CD14-positive monocyte (primary cell): ENCODE data around the gene C1RL. TPM values are rescaled to one million over a fixed set of nuclear protein-coding genes. Genes with fewer than 3 reads are reported as not detected.

ENCODE experiments used
- DNase-seq, 3 donors: peaks; one replicate each; pipeline ENCODE4 v3.0.0-alpha.2; 2011 to 2022
- H2AFZ ChIP-seq: 2 replicates; pipeline ENCODE4 v1.6.0; 2012; ENCODE audit warnings: mild to moderate bottlenecking, low read depth, low read length, inconsistent platforms; ENCODE audit not compliant: insufficient read depth, poor library complexity, severe bottlenecking
- H3K27ac ChIP-seq, 2 donors: 1 replicate in 1 of 2; 2 replicates in 1 of 2; pipeline ENCODE4 v1.5.1; 2012 to 2013; ENCODE audit warnings: low read length in 2 of 2, control low read depth in 1 of 2, inconsistent platforms in 1 of 2, low read depth in 1 of 2, mild to moderate bottlenecking in 1 of 2
- H3K27me3 ChIP-seq, 2 donors: one replicate each; pipeline versions ENCODE4 v1.6.0 to v1.6.1; 2011 to 2013; ENCODE audit warnings: low read length in 2 of 2; ENCODE audit not compliant: control insufficient read depth in 2 of 2, insufficient read depth in 2 of 2
- H3K36me3 ChIP-seq, 2 donors: replicated peaks in 1 of 2; 1 replicate in 1 of 2; 2 replicates in 1 of 2; pipeline versions ENCODE4 v1.5.1 to v1.6.1; 2012 to 2013; ENCODE audit warnings: low read length in 2 of 2, control low read depth in 1 of 2, inconsistent platforms in 1 of 2, mild to moderate bottlenecking in 1 of 2; ENCODE audit not compliant: insufficient read depth in 2 of 2, control insufficient read depth in 1 of 2
- H3K4me1 ChIP-seq, 2 donors: 1 replicate in 1 of 2; 2 replicates in 1 of 2; pipeline versions ENCODE4 v1.5.1 to v1.6.1; 2012 to 2013; ENCODE audit warnings: low read length in 2 of 2, control low read depth in 1 of 2, inconsistent platforms in 1 of 2, mild to moderate bottlenecking in 1 of 2, moderate library complexity in 1 of 2; ENCODE audit not compliant: insufficient read depth in 2 of 2, control insufficient read depth in 1 of 2
- H3K4me2 ChIP-seq: replicated peaks from 2 replicates; pipeline ENCODE3; 2012; ENCODE audit warnings: low read length, moderate library complexity, mild to moderate bottlenecking; ENCODE audit not compliant: poor library complexity, severe bottlenecking; ENCODE audit errors: extremely low read depth
- H3K4me3 ChIP-seq, 3 experiments: fragments of 200-600 bp in 1 of 3; sonication (generic) in 1 of 3; replicated peaks in 1 of 3; 1 replicate in 2 of 3; 2 replicates in 1 of 3; pipeline ENCODE4 v1.5.1; 2011 to 2013; ENCODE audit warnings: low read length in 3 of 3, mild to moderate bottlenecking in 3 of 3, control low read depth in 2 of 3, low read depth in 2 of 3, inconsistent platforms in 1 of 3, moderate library complexity in 1 of 3
- H3K79me2 ChIP-seq: 2 replicates; pipeline ENCODE4 v1.6.0; 2012; ENCODE audit warnings: mild to moderate bottlenecking, control low read depth, inconsistent platforms, low read length, moderate library complexity; ENCODE audit not compliant: insufficient read depth
- H3K9ac ChIP-seq: 2 replicates; pipeline ENCODE4 v1.6.0; 2017; ENCODE audit warnings: low read length, mild to moderate bottlenecking; ENCODE audit not compliant: insufficient read depth, poor library complexity, severe bottlenecking
- H3K9me3 ChIP-seq, 2 donors: replicated peaks in 1 of 2; 1 replicate in 1 of 2; 2 replicates in 1 of 2; pipeline versions ENCODE4 v1.5.1 to v1.6.1; 2012 to 2013; ENCODE audit warnings: low read length in 2 of 2, control low read depth in 1 of 2; ENCODE audit not compliant: control insufficient read depth in 1 of 2, insufficient read depth in 1 of 2
- H4K20me1 ChIP-seq: 2 replicates; pipeline ENCODE4 v1.6.0; 2012; ENCODE audit warnings: mild to moderate bottlenecking, low read length, control low read depth, moderate library complexity; ENCODE audit not compliant: insufficient read depth
- H3K27ac Mint-ChIP-seq, 7 donors: one replicate each; pipeline ENCODE4 v1.8.0; 2020; ENCODE audit warnings: mild to moderate bottlenecking in 7 of 7, mixed read lengths in 7 of 7, moderate library complexity in 6 of 7, inconsistent platforms in 2 of 7
- H3K27me3 Mint-ChIP-seq, 3 donors: one replicate each; pipeline ENCODE4 v1.8.0; 2021 to 2022; ENCODE audit warnings: low read depth in 3 of 3, mild to moderate bottlenecking in 3 of 3, mixed read lengths in 3 of 3, moderate library complexity in 3 of 3, inconsistent platforms in 1 of 3
- H3K36me3 Mint-ChIP-seq, 2 donors: one replicate each; pipeline ENCODE4 v1.8.0; 2020; ENCODE audit warnings: mixed read lengths in 2 of 2, inconsistent platforms in 1 of 2, mild to moderate bottlenecking in 1 of 2
- H3K4me1 Mint-ChIP-seq: one replicate; pipeline ENCODE4 v1.8.0; 2020; ENCODE audit warnings: mild to moderate bottlenecking, mixed read lengths
- H3K4me3 Mint-ChIP-seq, 2 donors: one replicate each; pipeline ENCODE4 v1.8.0; 2020; ENCODE audit warnings: mild to moderate bottlenecking in 2 of 2, mixed read lengths in 2 of 2, moderate library complexity in 1 of 2
- H3K9me3 Mint-ChIP-seq, 7 donors: one replicate each; pipeline ENCODE4 v1.8.0; 2020 to 2022; ENCODE audit warnings: mixed read lengths in 7 of 7, mild to moderate bottlenecking in 6 of 7, moderate library complexity in 6 of 7, inconsistent platforms in 2 of 7
- CTCF ChIP-seq: fragments of 200-600 bp; IDR thresholded peaks from one replicate; pipeline ENCODE4 v1.8.0; 2022; ENCODE audit warnings: antibody characterized with exemption, mild to moderate bottlenecking
- WGBS: methylation state at CpG from one replicate; pipeline ENCODE4 v1.1.5; 2013; ENCODE audit warnings: missing lambda C conversion rate; ENCODE audit not compliant: insufficient coverage; 5-methylcytosine and 5-hydroxymethylcytosine counted together
- intact Hi-C, 2 donors: fragments of 100-400 bp; cut with micrococcal nuclease; formaldehyde crosslinking; loops; one replicate each; pipeline versions ENCODE4 v1.15.0 to v1.15.1; 2023
- polyA plus RNA-seq, 3 donors: library from polyadenylated mRNA; depleted of rRNA in 1 of 3; unstranded in 2 of 3; stranded (reverse) in 1 of 3; fragments of 300-500 nt in 2 of 3; fragments of >200 nt in 1 of 3; fragmentation: Illumina TruSeq in 2 of 3; gene quantifications; 1 replicate in 2 of 3; 2 replicates in 1 of 3; pipeline ENCODE4 v1.2.3, GENCODE V29; 2012 to 2021

The C1RL gene
- polyA plus RNA-seq, 3 donors = 4.8 to 27.9 (median 5.6) TPM

- Histone ChIP-seq H3K27ac (no peak overlapping the region), H3K4me3 (no peak overlapping the region), H3K4me2 (no peak overlapping the region), H2AFZ (no peak overlapping the region), H4K20me1 (no peaks in the 10 kb centered on the region), H3K36me3 (no peaks in the 10 kb centered on the region), H3K4me1 (no peaks in the 10 kb centered on the region), H3K79me2 (no peaks in the 10 kb centered on the region), H3K9me3 (no peaks in the 10 kb centered on the region), H3K27me3 (no peaks in the 10 kb centered on the region), H3K9ac (no peak overlapping the region)
- DNase-seq = no peak
- no peak overlapping the region for H3K27ac Mint-ChIP-seq
- intact Hi-C loops = no loop called here
- no CpG with 5 or more reads among the region's 1 CpG for WGBS
- no peaks in the 10 kb centered on the region for H3K4me1 Mint-ChIP-seq
- no peaks in the 10 kb centered on the region for H3K9me3 Mint-ChIP-seq
- TF ChIP-seq CTCF = no peak
- no peak overlapping the region for H3K4me3 Mint-ChIP-seq
- peaks cover 3 to 8% (median 5%) of the 10 kb centered on the region in 3 donors for H3K27me3 Mint-ChIP-seq
- H3K36me3 Mint-ChIP-seq = no peaks in the 10 kb centered on the region
These were observed 35.1 kb downstream of the C1RL start for GRCh38 chr12:7073946-7074345.

GRCh38 chr12:7072554-7072953 is 36.5 kb downstream of the C1RL start:
- TF ChIP-seq CTCF = no peak
- Histone ChIP-seq H4K20me1 (no peaks in the 10 kb centered on the region), H3K27ac (no peak overlapping the region), H3K9me3 (no peaks in the 10 kb centered on the region), H3K4me2 (no peak overlapping the region), H3K4me3 (no peak overlapping the region), H3K4me1 (no peaks in the 10 kb centered on the region), H3K79me2 (no peaks in the 10 kb centered on the region), H2AFZ (no peak overlapping the region), H3K36me3 (no peaks in the 10 kb centered on the region), H3K9ac (no peak overlapping the region), H3K27me3 (no peaks in the 10 kb centered on the region)
- 92% methylated on average over 5 of the region's 6 CpGs for WGBS
- Mint-ChIP-seq H3K27ac (no peak overlapping the region), H3K27me3 (peaks cover 3 to 8% (median 8%) of the 10 kb centered on the region in 3 donors), H3K4me1 (no peaks in the 10 kb centered on the region), H3K4me3 (no peak overlapping the region), H3K36me3 (no peaks in the 10 kb centered on the region), H3K9me3 (peaks cover 0 to 1% (median 0%) of the 10 kb centered on the region in 7 donors)
- intact Hi-C loops = no loop called here
- DNase-seq = no peak
